Activated T-helper 17 cell treated with anti-CD3 and anti-CD28 coated beads, Interleukin-2, amount 50 U/mL, for 72 hours (primary cell): ENCODE results near the gene SLC26A3. TPM values are rescaled to one million over a fixed set of nuclear protein-coding genes. Genes with fewer than 3 reads are reported as not detected.

ENCODE experiments used
- total RNA-seq, 2 donors: library from RNA; stranded (reverse); gene quantifications; one replicate each; pipeline ENCODE4 v1.2.3, GENCODE V29; 2022

The SLC26A3 gene
- total RNA-seq, 2 donors from 2014 or later = not detected

Other genes with a start within 250 kb of the SLC26A3 start
- gene COG5, start 239.3 kb downstream of the SLC26A3 start, total RNA-seq = 10 to 100 TPM; 33.7 to 36.3 TPM
- 10 to 100 TPM in 1 of 2 donors, 1 to 10 TPM in 1; 9.2 to 12.9 TPM for gene DUS4L, start 239.3 kb downstream of the SLC26A3 start, total RNA-seq
- gene BCAP29, start 223.0 kb downstream of the SLC26A3 start, total RNA-seq = 10 to 100 TPM; 33.3 to 51.6 TPM
- 10 to 100 TPM; 14.7 to 27.5 TPM for gene SLC26A4, start 142.4 kb downstream of the SLC26A3 start, total RNA-seq
- gene CBLL1, start 59.1 kb downstream of the SLC26A3 start, total RNA-seq = 10 to 100 TPM; 35.7 to 39.7 TPM
- gene DLD, start 88.0 kb upstream of the SLC26A3 start, total RNA-seq = 100 to 1,000 TPM in 1 of 2 donors, 10 to 100 TPM in 1; 75.3 to 112 TPM
- not detected for gene LAMB1, start 199.9 kb upstream of the SLC26A3 start, total RNA-seq